Gastroesophageal sphincter (tissue), 4 donors: ENCODE data around the gene ZNF585A. TPM values are rescaled to one million over a fixed set of nuclear protein-coding genes. Genes with fewer than 3 reads are reported as not detected.
"Not testable (repeated sequence)": the region's sequence is repeated elsewhere in the genome, so short reads cannot be mapped to it uniquely, and the experiment has no call there.

Experiments
- ATAC-seq: fragments of 150-250 bp; one replicate; pipeline ENCODE4 v1.9.1; 2016; ENCODE audit warnings: mild to moderate bottlenecking, moderate library complexity
- H3K27ac ChIP-seq, 4 donors: fragments of 200-600 bp; sonication (generic) in 3 of 4; 1 replicate in 3 of 4; 2 replicates in 1 of 4; pipeline ENCODE4 v1.5.1; 2016 to 2019
- H3K27me3 ChIP-seq: fragments of 200-600 bp; sonication (generic); one replicate; pipeline ENCODE4 v1.5.1; 2019
- H3K36me3 ChIP-seq, 2 donors: fragments of 200-600 bp; sonication (generic); one replicate each; pipeline ENCODE4 v1.5.1; 2019; ENCODE audit warnings: control low read depth in 1 of 2
- H3K4me1 ChIP-seq, 3 donors: fragments of 200-600 bp; sonication (generic); 1 replicate in 2 of 3; 2 replicates in 1 of 3; pipeline ENCODE4 v1.5.1; 2016 to 2019; ENCODE audit warnings: control low read depth in 2 of 3
- H3K4me3 ChIP-seq, 2 donors: fragments of 200-600 bp; sonication (generic); one replicate each; pipeline ENCODE4 v1.5.1; 2019; ENCODE audit warnings: mild to moderate bottlenecking in 1 of 2, moderate library complexity in 1 of 2
- H3K9me3 ChIP-seq, 3 donors: fragments of 200-600 bp; sonication (generic); one replicate each; pipeline ENCODE4 v1.5.1; 2017 to 2019; ENCODE audit warnings: control low read depth in 2 of 3
- CTCF ChIP-seq, 4 experiments: fragments of 200-600 bp in 2 of 4; fragments of 450-650 bp in 2 of 4; sonication (generic) in 1 of 4; IDR thresholded peaks; one replicate each; pipeline ENCODE4 v1.5.1; 2017 to 2019; ENCODE audit warnings: antibody characterized with exemption in 4 of 4, mild to moderate bottlenecking in 2 of 4, moderate library complexity in 2 of 4
- EP300 ChIP-seq: sonication (generic); formaldehyde crosslinking; IDR thresholded peaks from one replicate; pipeline ENCODE4 v1.6.1; 2017; ENCODE audit warnings: antibody characterized with exemption, mild to moderate bottlenecking
- POLR2A ChIP-seq, 2 donors: fragments of 450-650 bp; IDR thresholded peaks; one replicate each; pipeline ENCODE4 v1.6.1; 2017; ENCODE audit warnings: antibody characterized with exemption in 2 of 2, mild to moderate bottlenecking in 2 of 2, moderate library complexity in 1 of 2
- POLR2AphosphoS5 ChIP-seq: sonication (generic); formaldehyde crosslinking; IDR thresholded peaks from one replicate; pipeline ENCODE4 v1.6.1; 2017; ENCODE audit warnings: antibody characterized with exemption
- WGBS, 2 donors: methylation state at CpG; one replicate each; pipeline ENCODE4 v1.1.5; 2018; ENCODE audit warnings: low coverage in 1 of 2; 5-methylcytosine and 5-hydroxymethylcytosine counted together
- total RNA-seq, 4 donors: library from RNA; depleted of rRNA; stranded (reverse); fragments of >200 nt; gene quantifications; one replicate each; pipeline ENCODE4 v1.1.0, GENCODE V29; 2016

The ZNF585A gene
- total RNA-seq, 4 donors from 2014 or later, result 7.8 to 10.2 (median 9.9) TPM

- H3K4me1 ChIP-seq, result peaks cover 0 to 26% (median 5%) of the 10 kb centered on the region in 3 donors
- peak; percentile 97 for ATAC-seq
Observed at GRCh38 chr19:37217775-37218591, 45.5 kb upstream of the ZNF585A start, which contains the start of gene ZNF383. Gene ZNF383, plus strand, starts transcription at chr19:37218214. Its CDS starts 12,240 bp downstream, at chr19:37230454.

GRCh38 chr19:37217480-37217774 lies 44.9 kb upstream of the ZNF585A start:
- peak overlapping the region; percentile 51 to 94 (median 89) for H3K27ac ChIP-seq
- no peaks in the 10 kb centered on the region for H3K27me3 ChIP-seq
- peaks cover 0 to 25% of the 10 kb centered on the region in 2 donors for H3K36me3 ChIP-seq
- peaks cover 0 to 26% (median 5%) of the 10 kb centered on the region in 3 donors for H3K4me1 ChIP-seq
- TF ChIP-seq POLR2AphosphoS5, result no peak
- no peak for TF ChIP-seq POLR2A (IDR thresholded peaks at IDR 0.05)
- TF ChIP-seq EP300, result no peak
- no peak for TF ChIP-seq CTCF (IDR thresholded peaks at IDR 0.05)
- ATAC-seq, result no peak
- H3K4me3 ChIP-seq, result peak overlapping the region; percentile 70
- WGBS, 2 donors, result 0% methylated on average over 7 of the region's 7 CpGs
- H3K9me3 ChIP-seq, result no peaks in the 10 kb centered on the region

More at GRCh38 chr19:37217775-37218591, 45.5 kb upstream of the ZNF585A start, which contains the start of gene ZNF383:
- Histone ChIP-seq H3K4me3 (peak within 1 kb of the TSS; percentile 70), H3K9me3 (no peaks in the 10 kb centered on the region), H3K36me3 (peaks cover 0 to 30% of the 10 kb centered on the region in 2 donors), H3K27ac (peak within 1 kb of the TSS; percentile 51 to 94 (median 89)), H3K27me3 (no peaks in the 10 kb centered on the region)
- 0 to 1% methylated on average over 8 to 19 of the region's 44 CpGs for WGBS, 2 donors
- TF ChIP-seq EP300 (no peak), POLR2A (IDR thresholded peaks at IDR 0.05) (peak; percentile 22 to 45), POLR2AphosphoS5 (peak; percentile 42), CTCF (IDR thresholded peaks at IDR 0.05) (peak in 1 of 4 experiments; percentile 6)

GRCh38 chr19:37197768-37198167 lies 25.3 kb upstream of the ZNF585A start:
- Histone ChIP-seq H3K4me3 (no peak overlapping the region), H3K4me1 (no peaks in the 10 kb centered on the region), H3K27me3 (no peaks in the 10 kb centered on the region), H3K36me3 (peaks cover 0 to 100% of the 10 kb centered on the region in 2 donors), H3K27ac (no peak overlapping the region), H3K9me3 (peaks cover 0 to 74% (median 0%) of the 10 kb centered on the region in 3 donors)
- WGBS, 2 donors, result 68 to 71% methylated on average over 2 of the region's 2 CpGs
- no peak for ATAC-seq
- TF ChIP-seq CTCF (IDR thresholded peaks at IDR 0.05) (no peak), POLR2AphosphoS5 (no peak), POLR2A (IDR thresholded peaks at IDR 0.05) (no peak), EP300 (no peak)

DNA sequence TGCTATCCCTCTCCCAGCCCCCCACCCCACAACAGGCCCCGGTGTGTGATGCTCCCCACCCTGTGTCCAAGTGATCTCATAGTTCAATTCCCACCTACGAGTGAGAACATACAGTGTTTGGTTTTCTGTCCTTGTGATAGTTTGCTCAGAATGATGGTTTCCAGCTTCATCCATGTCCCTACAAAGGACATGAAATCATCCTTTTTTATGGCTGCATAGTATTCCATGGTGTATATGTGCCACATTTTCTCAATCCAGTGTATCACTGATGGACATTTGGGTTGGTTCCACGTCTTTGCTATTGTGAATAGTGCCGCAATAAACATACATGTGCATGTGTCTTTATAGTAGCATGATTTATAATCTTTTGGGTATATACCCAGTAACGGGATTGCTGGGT lies 24.6 kb upstream of the ZNF585A start:
- H3K4me1 ChIP-seq, H3K4me3 ChIP-seq, H3K27me3 ChIP-seq, ATAC-seq, H3K27ac ChIP-seq: not testable (repeated sequence)
- peaks cover 0 to 81% (median 0%) of the 10 kb centered on the region in 3 donors for H3K9me3 ChIP-seq
- 97 to 100% methylated on average over 4 to 5 of the region's 5 CpGs for WGBS, 2 donors
- H3K36me3 ChIP-seq, result peaks cover 0 to 100% of the 10 kb centered on the region in 2 donors

GRCh38 chr19:37195248-37195647 lies 22.8 kb upstream of the ZNF585A start:
- H3K4me3 ChIP-seq, H3K27me3 ChIP-seq, ATAC-seq, H3K27ac ChIP-seq, H3K4me1 ChIP-seq: not testable (repeated sequence)
- peaks cover 0 to 93% (median 0%) of the 10 kb centered on the region in 3 donors for H3K9me3 ChIP-seq
- H3K36me3 ChIP-seq, result peaks cover 0 to 100% of the 10 kb centered on the region in 2 donors
- 100% methylated on average over 1 of the region's 4 CpGs; no CpG with 5 or more reads in 1 of the 2 donors for WGBS, 2 donors

DNA sequence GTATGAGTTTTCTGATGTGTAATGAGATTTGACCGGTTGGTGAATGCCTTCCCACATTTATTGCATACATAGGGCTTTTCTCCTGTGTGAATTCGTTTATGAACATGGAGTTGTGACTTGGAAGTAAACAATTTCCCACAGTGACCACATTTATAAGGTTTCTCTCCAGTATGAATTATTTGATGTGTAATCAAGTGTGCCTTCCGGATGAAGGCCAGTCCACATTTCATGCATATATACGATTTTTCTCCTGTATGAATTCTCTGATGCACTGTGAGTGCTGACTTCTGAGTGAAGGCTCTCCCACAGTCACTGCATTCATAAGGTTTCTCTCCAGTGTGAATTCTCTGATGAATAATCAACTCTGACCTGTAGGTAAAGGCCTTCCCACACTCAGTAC lies 13.6 kb upstream of the ZNF585A start:
- Histone ChIP-seq H3K36me3 (peaks cover 24 to 90% of the 10 kb centered on the region in 2 donors), H3K9me3 (peaks cover 5 to 99% (median 9%) of the 10 kb centered on the region in 3 donors)
- not testable (repeated sequence) for H3K4me3 ChIP-seq, ATAC-seq, H3K27ac ChIP-seq, H3K27me3 ChIP-seq, H3K4me1 ChIP-seq
- 95 to 100% methylated on average over 2 to 4 of the region's 4 CpGs for WGBS, 2 donors
